OCI-M1 (cell line): Measurements from ENCODE around the gene NSRP1.
A peak's percentile ranks its signal among the peaks of the same experiment; 100 is the strongest.
"Not testable (repeated sequence)": the region's sequence is repeated elsewhere in the genome, so short reads cannot be mapped to it uniquely, and the experiment has no call there.

Source experiments
- DNase-seq: peaks from one replicate; lab custom pipeline; 2025; lab: John Stamatoyannopoulos, UW

The NSRP1 gene

GRCh38 chr17:30116661-30117551, at the start of gene NSRP1:
NSRP1 (plus strand) TSS chr17:30116816; CDS start chr17:30116844, 28 bp downstream.
- peak; percentile 96 for DNase-seq

GRCh38 chr17:30068465-30068864, 48.2 kb upstream of the NSRP1 start:
- no peak for DNase-seq

GRCh38 chr17:30074254-30074653, 42.4 kb upstream of the NSRP1 start:
- no peak for DNase-seq

GRCh38 chr17:30074730-30075129, 41.9 kb upstream of the NSRP1 start:
- DNase-seq, result no peak

- DNase-seq, result no peak
Measured at GRCh38 chr17:30082773-30083172, 33.8 kb upstream of the NSRP1 start.

- DNase-seq, result no peak
Measured at GRCh38 chr17:30084788-30085187, 31.8 kb upstream of the NSRP1 start.

- DNase-seq, result no peak
Measured at GRCh38 chr17:30086896-30087295, 29.7 kb upstream of the NSRP1 start.

- DNase-seq, result not testable (repeated sequence)
Measured at GRCh38 chr17:30087431-30087830, 29.2 kb upstream of the NSRP1 start.

GRCh38 chr17:30091121-30091670, 25.4 kb upstream of the NSRP1 start:
- DNase-seq, result no peak

GRCh38 chr17:30091771-30092170, 24.8 kb upstream of the NSRP1 start:
- no peak for DNase-seq

GRCh38 chr17:30092886-30093285, 23.7 kb upstream of the NSRP1 start:
- peak; percentile 29 for DNase-seq

GRCh38 chr17:30093463-30094147, 23.0 kb upstream of the NSRP1 start:
- peak; percentile 89 for DNase-seq

GRCh38 chr17:30095507-30096244, 20.9 kb upstream of the NSRP1 start:
- peak; percentile 80 for DNase-seq

GRCh38 chr17:30101686-30102390, 14.8 kb upstream of the NSRP1 start:
- DNase-seq, result no peak

GRCh38 chr17:30103921-30104320, 12.7 kb upstream of the NSRP1 start:
- DNase-seq, result no peak

GRCh38 chr17:30104575-30105339, 11.9 kb upstream of the NSRP1 start:
- peak; percentile 95 for DNase-seq

GRCh38 chr17:30112794-30113193, 3.8 kb upstream of the NSRP1 start:
- peak; percentile 40 for DNase-seq

GRCh38 chr17:30113213-30113612, 3.4 kb upstream of the NSRP1 start:
- DNase-seq, result peak; percentile 73

- DNase-seq, result no peak
Measured at GRCh38 chr17:30116345-30116660, 313 bp upstream of the NSRP1 start.

- DNase-seq, result peak; percentile 49
Measured at GRCh38 chr17:30117675-30118081, 1.1 kb downstream of the NSRP1 start.

GRCh38 chr17:30118635-30119034, 2.0 kb downstream of the NSRP1 start:
- not testable (repeated sequence) for DNase-seq
